ENCODE data around the gene PTPRQ.

DNA sequence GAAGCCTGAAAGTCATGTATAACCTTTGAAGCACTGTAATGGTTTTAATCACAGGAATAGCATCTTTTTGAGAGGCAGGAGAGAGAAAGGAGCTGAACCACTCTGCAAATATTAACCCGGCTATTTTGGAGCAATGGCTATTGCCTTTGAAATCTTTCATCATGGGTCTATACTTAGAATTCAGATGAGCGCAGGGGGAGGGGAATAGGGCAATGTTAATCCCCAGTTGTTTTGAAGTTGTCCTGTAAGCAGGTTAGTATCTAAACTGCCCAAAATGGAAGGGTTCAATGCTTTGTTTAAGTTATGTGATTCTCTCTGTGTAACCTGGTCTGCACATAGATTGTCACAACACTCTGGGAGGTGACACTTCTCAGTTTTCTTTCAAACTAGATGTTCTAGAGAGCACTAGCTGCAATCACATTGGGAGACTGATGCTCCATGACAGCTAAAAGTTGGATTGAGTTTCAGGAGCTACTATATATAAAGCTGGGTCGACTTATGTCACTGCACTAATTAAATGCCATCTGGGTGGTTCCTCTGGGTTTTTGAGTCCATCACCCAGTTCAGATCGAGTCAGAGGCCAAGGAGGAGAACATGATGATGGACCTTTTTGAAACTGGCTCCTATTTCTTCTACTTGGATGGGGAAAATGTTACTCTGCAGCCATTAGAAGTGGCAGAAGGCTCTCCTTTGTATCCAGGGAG is 263.2 kb downstream of the PTPRQ start, which contains the start of gene MYF6:
- TF ChIP-seq CTCF (IDR thresholded peaks at IDR 0.05; ENCODE audit: borderline replicate concordance, extremely low read depth, low read length, poor library complexity, severe bottlenecking) (no peak), EZH2 (IDR thresholded peaks at IDR 0.05; ENCODE audit: borderline replicate concordance, low read depth, low read length, severe bottlenecking) (no peak)

Data from DND-41 (cell line).